GM21786 (cell line): Measurements from ENCODE around the gene ALAS1.

Experiments
- ATAC-seq: cut with Tn5 transposase; IDR thresholded peaks from one replicate; pipeline ENCODE4 v1.9.1; 2021; ENCODE audit not compliant: unreplicated experiment

ALAS1 gene

GRCh38 chr3:52248816-52249547 is 51.0 kb downstream of the ALAS1 start:
- no peak for ATAC-seq

GRCh38 chr3:52249683-52250082 is 51.7 kb downstream of the ALAS1 start:
- no peak for ATAC-seq

DNA sequence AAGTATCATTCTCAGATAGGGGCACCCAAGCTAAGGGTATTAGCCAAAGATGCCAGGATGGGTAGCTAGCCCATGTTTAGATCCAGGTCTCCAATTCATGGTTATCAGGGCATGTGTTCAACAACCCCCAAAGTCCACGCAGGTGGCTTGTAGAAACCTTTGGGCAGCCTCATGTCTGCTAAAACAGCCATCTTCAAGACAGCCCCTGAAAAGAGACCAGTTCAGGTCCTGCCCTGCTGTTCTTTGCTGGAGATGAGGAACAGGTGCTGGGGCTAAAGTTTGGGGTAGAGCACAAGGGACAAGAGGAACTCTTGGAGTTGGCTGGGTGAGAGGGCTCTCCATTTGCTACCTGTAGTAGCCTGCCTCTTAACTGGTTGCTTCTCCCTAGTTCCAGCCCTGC is 52.2 kb downstream of the ALAS1 start:
- ATAC-seq: no peak

DNA sequence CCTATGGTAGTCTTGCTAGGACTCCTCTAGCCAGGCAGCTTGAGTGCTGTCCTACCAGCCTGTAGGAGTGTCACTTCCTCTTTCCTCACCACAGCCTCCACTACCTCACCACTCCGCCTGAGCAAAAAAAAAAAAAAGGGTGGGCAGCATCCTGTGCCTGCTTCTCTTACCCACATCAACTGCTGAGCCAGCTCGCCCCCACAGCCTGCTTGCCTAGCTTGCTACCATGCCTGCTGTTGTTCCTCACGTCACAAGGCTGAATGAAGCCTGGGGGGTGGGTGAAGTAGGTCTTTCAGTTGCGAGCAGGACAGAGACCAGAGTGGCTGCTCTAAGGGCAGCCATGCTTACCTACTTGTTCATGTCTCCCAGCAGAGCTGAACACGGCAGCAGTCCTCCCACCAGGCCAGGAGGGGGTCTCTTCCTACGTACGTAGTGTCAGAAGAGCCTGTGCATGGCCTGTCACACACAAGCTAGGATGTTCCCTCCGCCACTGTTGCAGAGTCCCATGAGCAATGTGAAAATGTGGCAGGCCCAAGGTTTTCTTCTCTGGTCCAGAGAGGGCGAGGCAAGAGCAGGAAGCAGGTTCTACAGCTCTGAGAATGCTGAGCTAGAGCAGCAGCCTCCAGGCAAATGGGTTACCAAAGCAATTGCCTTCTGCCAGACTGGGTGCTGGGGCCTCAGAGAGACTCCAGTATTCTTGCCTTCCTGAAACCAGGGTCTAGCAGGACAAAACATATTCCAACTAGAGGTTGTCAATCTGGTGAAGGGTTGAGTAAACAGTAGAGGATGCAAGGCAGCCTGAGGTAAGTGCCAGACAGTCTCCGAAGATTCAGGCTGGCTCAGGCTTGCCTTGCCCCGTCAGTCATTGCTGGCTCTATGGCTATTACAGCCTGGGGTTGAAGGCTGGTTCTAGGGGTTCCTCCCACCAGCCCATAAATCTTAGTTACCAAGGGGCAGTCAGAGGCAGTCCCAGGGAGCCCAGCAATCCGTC is 55.6 kb downstream of the ALAS1 start:
- ATAC-seq: peak; percentile 95

- ATAC-seq: no peak
These were observed 56.6 kb downstream of the ALAS1 start for GRCh38 chr3:52254608-52255007.

DNA sequence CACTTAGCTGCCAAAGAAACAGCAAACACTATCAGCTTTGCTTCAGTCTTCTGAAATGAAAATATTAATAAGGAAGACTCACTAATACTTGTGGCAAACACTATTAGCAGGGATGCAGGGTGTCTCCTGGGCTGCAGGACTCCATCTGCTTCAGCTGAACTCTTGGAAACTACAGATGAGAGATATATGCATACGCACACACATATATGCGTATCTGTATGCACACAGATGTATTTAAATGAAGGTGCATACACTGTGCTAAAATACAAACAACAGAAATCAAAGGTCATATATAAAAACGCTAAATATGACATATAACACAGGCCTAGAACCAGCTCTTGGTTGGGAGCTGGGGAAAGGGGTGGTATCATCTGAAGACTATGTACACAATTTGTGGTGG is 58.2 kb downstream of the ALAS1 start:
- no peak for ATAC-seq

DNA sequence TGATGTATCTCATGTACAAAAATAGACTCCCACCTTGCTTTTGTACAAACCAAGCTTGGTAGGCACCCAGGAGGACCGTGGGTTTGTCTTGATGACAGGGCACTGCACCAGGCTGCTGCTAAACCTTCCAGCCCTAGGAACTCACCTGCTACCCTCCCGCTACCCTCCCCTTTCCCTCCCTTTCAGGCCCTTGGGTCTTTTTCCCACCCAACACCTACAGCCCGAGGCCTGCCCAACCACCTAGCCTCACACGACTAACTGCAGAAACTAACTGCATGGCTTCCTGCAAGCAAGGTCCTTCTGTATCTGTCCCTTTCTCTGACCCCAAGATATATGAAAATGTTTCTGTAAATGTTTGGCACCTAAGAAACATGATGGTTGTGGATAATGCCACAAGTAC is 58.7 kb downstream of the ALAS1 start:
- no peak for ATAC-seq

DNA sequence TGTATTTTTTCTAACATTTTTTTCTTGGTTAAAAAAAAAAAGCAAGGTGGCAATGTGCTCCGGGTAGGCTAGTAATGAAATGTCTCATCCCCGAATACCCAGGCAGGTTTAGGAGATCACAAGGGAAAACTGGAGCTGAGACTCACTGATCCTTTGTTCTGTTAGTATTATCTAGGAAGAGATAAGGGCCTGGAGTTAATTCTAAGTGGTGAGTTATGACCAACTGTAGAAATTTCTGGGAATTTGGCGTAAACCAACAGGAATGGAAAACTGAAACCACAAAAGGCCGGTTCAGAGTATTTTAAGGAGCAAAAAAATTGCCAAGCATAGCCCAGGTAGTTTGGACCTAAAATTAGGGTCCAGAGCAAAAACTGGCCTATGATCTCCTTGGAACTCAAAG is 60.0 kb downstream of the ALAS1 start:
- no peak for ATAC-seq

DNA sequence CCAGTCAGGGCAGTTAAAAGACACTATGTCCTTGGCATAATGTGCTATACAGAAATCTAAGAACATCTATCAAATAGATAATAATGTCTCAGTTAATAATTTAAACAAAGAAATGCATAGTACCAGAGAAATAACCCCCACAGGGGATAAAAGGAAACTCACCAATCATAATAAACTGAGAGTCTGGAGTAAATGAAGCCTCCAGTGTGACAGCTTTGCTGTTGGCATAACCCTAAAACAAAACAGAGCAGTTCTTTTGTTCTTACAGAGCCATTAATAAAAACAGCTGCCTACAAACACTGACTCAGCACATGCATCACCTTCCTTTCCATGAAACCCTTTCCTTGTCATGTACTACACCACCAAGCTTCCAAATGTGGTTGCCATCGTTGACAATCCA is 61.1 kb downstream of the ALAS1 start:
- no peak for ATAC-seq

- no peak for ATAC-seq
These were observed 61.5 kb downstream of the ALAS1 start for GRCh38 chr3:52259448-52259847.

DNA sequence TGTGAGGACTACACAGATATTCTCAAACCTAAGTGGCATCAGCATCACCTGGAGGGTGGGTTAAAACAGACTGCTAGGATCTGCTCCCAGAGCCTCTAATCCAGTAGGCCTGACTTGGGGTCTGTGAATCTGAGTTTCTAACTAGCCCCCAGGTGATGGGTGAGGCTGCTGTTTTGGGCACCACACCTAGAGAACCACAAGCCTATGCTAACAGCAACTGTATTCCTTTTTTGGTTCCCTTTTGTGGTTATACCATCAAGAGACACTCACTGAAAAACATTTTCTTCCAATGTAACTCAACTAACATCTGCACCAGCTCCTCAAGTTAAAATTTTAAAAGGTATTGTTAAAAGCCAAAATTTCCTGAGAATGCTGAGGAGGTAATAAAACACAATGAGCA is 64.5 kb downstream of the ALAS1 start:
- ATAC-seq: no peak
